ENCODE results near the gene WIZ. TPM values are rescaled to one million over a fixed set of nuclear protein-coding genes. Genes with fewer than 3 reads are reported as not detected.

The WIZ gene
- total RNA-seq, 2 experiments from 2014 or later, result 19.3 to 21.0 TPM

- H3K27me3 Mint-ChIP-seq, result no peaks in the 10 kb centered on the region
- H3K4me3 Mint-ChIP-seq, result peak within 1 kb of the TSS; percentile 84
- no peaks in the 10 kb centered on the region for H3K9me3 Mint-ChIP-seq
- no peak for TF ChIP-seq CTCF (IDR thresholded peaks at IDR 0.05)
- peak within 1 kb of the TSS; percentile 92 for H3K27ac Mint-ChIP-seq
- DNase-seq (peak; percentile 81), ATAC-seq (peak; percentile 59)
- peaks cover 38% of the 10 kb centered on the region for H3K36me3 Mint-ChIP-seq (ENCODE audit: low read depth)
- intact Hi-C loops (cut with micrococcal nuclease), result loop anchor here (5.0 kb wide), 2 partner anchors 47 to 93 kb away; partner anchors contain the start of gene AKAP8L
- peaks cover 59% of the 10 kb centered on the region for H3K4me1 Mint-ChIP-seq (ENCODE audit: low read depth)
- POLR2A ChIA-PET, result interaction anchor here (0.7 to 5.0 kb wide), 10 partner anchors 11 to 181 kb away, joined by 3 to 33 read pairs (median 4); partner anchors contain the start of gene AKAP8L
- CTCF ChIA-PET, result interaction anchor here (1.3 to 7.5 kb wide), 3 partner anchors 13 to 90 kb away, joined by 6 to 42 read pairs (median 14); partner anchors contain the start of gene AKAP8L
These were observed 14.9 kb upstream of the WIZ start, which contains the start of gene RASAL3 for GRCh38 chr19:15464394-15465385. Gene RASAL3 (minus strand): TSS chr19:15464544. CDS start chr19:15464358, 186 bp downstream.

GRCh38 chr19:15463861-15464371 is 14.2 kb upstream of the WIZ start:
- H3K4me1 Mint-ChIP-seq (ENCODE audit: low read depth), result peaks cover 55% of the 10 kb centered on the region
- H3K4me3 Mint-ChIP-seq, result peak overlapping the region; percentile 84
- no peaks in the 10 kb centered on the region for H3K27me3 Mint-ChIP-seq
- ChIA-PET POLR2A (interaction anchor here (0.7 to 5.0 kb wide), 10 partner anchors 11 to 181 kb away, joined by 3 to 33 read pairs (median 4); partner anchors contain the start of genes AKAP8L and WIZ), CTCF (interaction anchor here (0.7 to 7.5 kb wide), 6 partner anchors 9 to 91 kb away, joined by 3 to 42 read pairs (median 6); partner anchors contain the start of gene AKAP8L)
- DNase-seq (peak; percentile 88), ATAC-seq (peak; percentile 79)
- no peak for TF ChIP-seq CTCF (IDR thresholded peaks at IDR 0.05)
- intact Hi-C loops (cut with micrococcal nuclease), result loop anchor here (5.0 kb wide), 1 partner anchor 47 kb away; the partner anchor contains the start of gene AKAP8L
- H3K9me3 Mint-ChIP-seq, result no peaks in the 10 kb centered on the region
- H3K27ac Mint-ChIP-seq, result peak overlapping the region; percentile 92
- H3K36me3 Mint-ChIP-seq (ENCODE audit: low read depth), result peaks cover 41% of the 10 kb centered on the region

GRCh38 chr19:15461694-15462093 is 11.9 kb upstream of the WIZ start:
- Mint-ChIP-seq H3K4me1 (ENCODE audit: low read depth) (peaks cover 33% of the 10 kb centered on the region), H3K9me3 (no peaks in the 10 kb centered on the region), H3K27ac (peak overlapping the region; percentile 92), H3K4me3 (peak overlapping the region; percentile 84), H3K36me3 (ENCODE audit: low read depth) (peaks cover 42% of the 10 kb centered on the region), H3K27me3 (no peaks in the 10 kb centered on the region)
- POLR2A ChIA-PET, result interaction anchor here (1.6 to 5.0 kb wide), 4 partner anchors 8 to 43 kb away, joined by 4 to 33 read pairs (median 16); partner anchors contain the start of gene AKAP8L
- intact Hi-C loops (cut with micrococcal nuclease), result loop anchor here (5.0 kb wide), 1 partner anchor 44 kb away; the partner anchor contains the start of gene AKAP8L
- ATAC-seq (no peak), DNase-seq (no peak)
- no peak for TF ChIP-seq CTCF (IDR thresholded peaks at IDR 0.05)
- CTCF ChIA-PET, result interaction anchor here (1.9 kb wide), 1 partner anchor 94 kb away, joined by 7 read pairs; no protein-coding TSS in a partner anchor

DNA sequence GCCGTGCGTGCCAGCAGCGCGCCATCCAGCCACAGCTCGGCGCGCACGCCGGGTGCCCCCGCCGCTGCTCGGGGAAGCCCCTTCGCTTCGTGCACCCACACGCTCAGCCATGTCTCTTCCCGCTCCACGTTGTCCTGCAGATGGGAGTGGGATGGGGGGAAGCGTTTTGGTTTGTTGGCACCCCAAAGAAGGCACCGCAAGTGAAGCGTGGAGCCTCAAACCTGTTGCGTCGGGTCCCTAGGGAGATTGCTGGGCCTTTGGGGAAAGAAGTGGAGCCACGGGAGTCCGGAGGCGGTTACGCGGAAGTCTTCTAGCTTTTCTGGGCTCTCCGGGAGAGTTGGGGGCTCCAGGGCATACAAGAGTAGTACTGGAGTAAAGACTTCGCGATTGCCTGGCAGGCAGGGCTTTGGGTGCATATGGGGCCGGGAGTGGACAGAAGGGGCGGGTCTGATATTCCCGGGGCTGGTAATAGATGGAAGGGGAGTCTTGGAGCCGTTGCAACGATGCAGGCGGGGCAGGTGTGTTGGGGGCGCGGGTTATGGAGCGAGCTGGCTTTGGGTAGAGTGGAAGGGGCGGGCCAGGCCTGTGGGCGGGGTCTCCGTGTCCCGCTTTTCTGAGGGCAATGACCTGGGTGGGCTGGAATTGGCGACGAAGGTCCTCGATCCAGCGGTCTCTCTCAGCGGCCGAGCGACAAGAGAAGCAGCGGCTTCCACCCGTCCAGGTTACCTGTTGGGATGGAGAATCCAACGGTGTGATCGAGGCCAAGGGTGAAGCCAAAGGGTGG is 8.1 kb upstream of the WIZ start:
- intact Hi-C loops (cut with micrococcal nuclease), result no loop called here
- Mint-ChIP-seq H3K4me1 (ENCODE audit: low read depth) (peaks cover 18% of the 10 kb centered on the region), H3K27ac (no peak overlapping the region), H3K36me3 (ENCODE audit: low read depth) (peaks cover 56% of the 10 kb centered on the region), H3K9me3 (no peaks in the 10 kb centered on the region), H3K4me3 (no peak overlapping the region), H3K27me3 (no peaks in the 10 kb centered on the region)
- POLR2A ChIA-PET, result no interaction called here
- DNase-seq, result no peak
- no peak for TF ChIP-seq CTCF (IDR thresholded peaks at IDR 0.05)
- CTCF ChIA-PET, result no interaction called here
- no peak for ATAC-seq
